H9 (cell line): ENCODE results near the gene HECTD1. TPM values are rescaled to one million over a fixed set of nuclear protein-coding genes. Genes with fewer than 3 reads are reported as not detected.
A peak's percentile ranks its signal among the peaks of the same experiment; 100 is the strongest.

ENCODE experiments used
- DNase-seq: peaks from one replicate; pipeline ENCODE4 v3.0.0-alpha.2; 2017
- H2AFZ ChIP-seq: one replicate; pipeline ENCODE4 v1.6.1; 2013; ENCODE audit warnings: mild to moderate bottlenecking, low read length, control low read depth, moderate library complexity
- H2AK5ac ChIP-seq: 2 replicates; pipeline ENCODE4 v1.6.1; 2013; ENCODE audit warnings: low read length, control low read depth, mixed read lengths; ENCODE audit not compliant: insufficient read length
- H2BK120ac ChIP-seq: one replicate; pipeline ENCODE4 v1.6.1; 2013; ENCODE audit warnings: low read depth, mild to moderate bottlenecking, low read length, control low read depth, inconsistent platforms; ENCODE audit not compliant: poor library complexity, severe bottlenecking
- H2BK12ac ChIP-seq: 2 replicates; pipeline ENCODE4 v1.6.1; 2013; ENCODE audit warnings: low read length, control low read depth, mixed read lengths, low read depth; ENCODE audit not compliant: insufficient read length
- H2BK15ac ChIP-seq: 2 replicates; pipeline ENCODE4 v1.6.1; 2013; ENCODE audit warnings: low read depth, low read length, control low read depth
- H2BK20ac ChIP-seq: one replicate; pipeline ENCODE4 v1.6.1; 2013; ENCODE audit warnings: low read depth, mild to moderate bottlenecking, low read length, control low read depth, inconsistent platforms; ENCODE audit not compliant: poor library complexity, severe bottlenecking
- H2BK5ac ChIP-seq: 2 replicates; pipeline ENCODE4 v1.6.1; 2013; ENCODE audit warnings: low read length, control low read depth, mixed read lengths; ENCODE audit not compliant: insufficient read length
- H3K14ac ChIP-seq: 2 replicates; pipeline ENCODE4 v1.6.1; 2013; ENCODE audit warnings: low read length, control low read depth; ENCODE audit not compliant: insufficient read depth
- H3K18ac ChIP-seq: 2 replicates; pipeline ENCODE4 v1.6.1; 2013; ENCODE audit warnings: low read depth, mild to moderate bottlenecking, mixed read lengths, low read length, control low read depth; ENCODE audit not compliant: insufficient read length
- H3K23ac ChIP-seq: 2 replicates; pipeline ENCODE4 v1.6.1; 2013; ENCODE audit warnings: low read length, control low read depth, mixed read lengths, low read depth; ENCODE audit not compliant: insufficient read length
- H3K23me2 ChIP-seq: 2 replicates; pipeline ENCODE4 v1.6.1; 2013; ENCODE audit warnings: low read depth, mild to moderate bottlenecking, mixed read lengths, low read length, control low read depth; ENCODE audit not compliant: insufficient read length, poor library complexity, severe bottlenecking
- H3K27ac ChIP-seq: 2 replicates; pipeline ENCODE4 v1.5.1; 2013; ENCODE audit warnings: low read length, control low read depth, mixed read lengths, low read depth; ENCODE audit not compliant: insufficient read length
- H3K27me3 ChIP-seq: 2 replicates; pipeline ENCODE4 v1.6.1; 2013; ENCODE audit warnings: low read length, control low read depth, inconsistent platforms; ENCODE audit not compliant: insufficient read depth
- H3K4ac ChIP-seq: 2 replicates; pipeline ENCODE4 v1.6.1; 2013; ENCODE audit warnings: low read depth, mild to moderate bottlenecking, control low read depth, inconsistent platforms, low read length, moderate library complexity
- H3K4me1 ChIP-seq: 2 replicates; pipeline ENCODE4 v1.6.1; 2013; ENCODE audit warnings: low read length, control low read depth, inconsistent platforms; ENCODE audit not compliant: insufficient read depth
- H3K4me2 ChIP-seq: 2 replicates; pipeline ENCODE4 v1.6.1; 2013; ENCODE audit warnings: low read length, control low read depth, mixed read lengths; ENCODE audit not compliant: insufficient read length, insufficient read depth
- H3K56ac ChIP-seq: 2 replicates; pipeline ENCODE4 v1.6.1; 2013; ENCODE audit warnings: low read depth, mild to moderate bottlenecking, mixed read lengths, low read length, control low read depth; ENCODE audit not compliant: insufficient read length
- H3K79me1 ChIP-seq: 2 replicates; pipeline ENCODE4 v1.6.1; 2013; ENCODE audit warnings: low read depth, mild to moderate bottlenecking, moderate library complexity, low read length, control low read depth, inconsistent platforms; ENCODE audit not compliant: insufficient read depth, poor library complexity, severe bottlenecking
- H3K79me2 ChIP-seq: 2 replicates; pipeline ENCODE4 v1.6.1; 2013; ENCODE audit warnings: low read length, control low read depth, inconsistent platforms; ENCODE audit not compliant: insufficient read depth
- H3K9ac ChIP-seq: 2 replicates; pipeline ENCODE4 v1.6.1; 2013; ENCODE audit warnings: low read length, control low read depth, mixed read lengths; ENCODE audit not compliant: insufficient read length; ENCODE audit errors: extremely low read depth
- H3K9me3 ChIP-seq: one replicate; pipeline ENCODE4 v1.6.1; 2013; ENCODE audit warnings: low read depth, low read length, inconsistent platforms; ENCODE audit not compliant: control insufficient read depth
- H3T11ph ChIP-seq: one replicate; pipeline ENCODE4 v1.6.1; 2013; ENCODE audit warnings: mild to moderate bottlenecking, low read length, control low read depth, inconsistent platforms
- H4K20me1 ChIP-seq: one replicate; pipeline ENCODE4 v1.6.1; 2013; ENCODE audit not compliant: control insufficient read depth, insufficient read length, insufficient read depth
- H4K5ac ChIP-seq: 2 replicates; pipeline ENCODE4 v1.6.1; 2013; ENCODE audit warnings: low read depth, mild to moderate bottlenecking, mixed read lengths, low read length, control low read depth; ENCODE audit not compliant: insufficient read length
- H4K8ac ChIP-seq: replicated peaks from 2 replicates; pipeline ENCODE4 v1.6.1; 2013; ENCODE audit warnings: low read length, control low read depth, mixed read lengths, low read depth; ENCODE audit not compliant: insufficient read length
- H4K91ac ChIP-seq: 2 replicates; pipeline ENCODE4 v1.6.1; 2013; ENCODE audit warnings: low read depth, mild to moderate bottlenecking, moderate library complexity, mixed read lengths, low read length, control low read depth; ENCODE audit not compliant: insufficient read length
- H3K27ac Mint-ChIP-seq, 3 experiments: 2 replicates in 2 of 3; 3 replicates in 1 of 3; pipeline ENCODE4 v1.8.0; 2020 to 2021; ENCODE audit warnings: mixed read lengths in 3 of 3, mild to moderate bottlenecking in 1 of 3, moderate library complexity in 1 of 3
- H3K27me3 Mint-ChIP-seq: 2 replicates; pipeline ENCODE4 v1.8.0; 2021; ENCODE audit warnings: low read depth, mild to moderate bottlenecking, moderate library complexity, mixed read lengths
- H3K36me3 Mint-ChIP-seq, 3 experiments: 2 replicates in 2 of 3; 3 replicates in 1 of 3; pipeline ENCODE4 v1.8.0; 2020 to 2021; ENCODE audit warnings: low read depth in 3 of 3, mixed read lengths in 3 of 3; ENCODE audit not compliant: insufficient read depth in 1 of 3
- H3K4me1 Mint-ChIP-seq, 2 experiments: 2 replicates each; pipeline ENCODE4 v1.8.0; 2020; ENCODE audit warnings: mixed read lengths in 2 of 2
- H3K4me3 Mint-ChIP-seq, 2 experiments: 2 replicates in 1 of 2; 3 replicates in 1 of 2; pipeline ENCODE4 v1.8.0; 2020 to 2021; ENCODE audit warnings: mild to moderate bottlenecking in 2 of 2, mixed read lengths in 2 of 2, moderate library complexity in 1 of 2
- H3K9me3 Mint-ChIP-seq, 2 experiments: 2 replicates in 1 of 2; 3 replicates in 1 of 2; pipeline ENCODE4 v1.8.0; 2020; ENCODE audit warnings: mild to moderate bottlenecking in 2 of 2, mixed read lengths in 2 of 2, moderate library complexity in 1 of 2
- CTCF ChIP-seq: fragments of 200-600 bp; sonication (generic); conservative IDR thresholded peaks from 3 replicates; pipeline ENCODE4 v1.8.0; 2021; ENCODE audit warnings: antibody characterized with exemption, mild to moderate bottlenecking
- WGBS: extraction: QIAGEN DNeasy Blood & Tissue Kit; methylation state at CpG from one replicate; pipeline ENCODE4 v1.1.7; 2013; ENCODE audit warnings: missing lambda C conversion rate, low lambda C conversion rate, mixed read lengths; ENCODE audit not compliant: insufficient read length; ENCODE audit errors: extremely low coverage; 5-methylcytosine and 5-hydroxymethylcytosine counted together
- total RNA-seq: library from RNA; stranded (reverse); gene quantifications from 2 replicates; pipeline ENCODE4 v1.2.1, GENCODE V29; 2021

Gene HECTD1
- total RNA-seq, 1 experiment from 2014 or later: 135 TPM

- no peak overlapping the region for H3K23ac ChIP-seq
- no peak overlapping the region for H2BK20ac ChIP-seq
- H3K9me3 ChIP-seq: no peaks in the 10 kb centered on the region
- H3K4me1 Mint-ChIP-seq: no peaks in the 10 kb centered on the region
- no peak for DNase-seq
- no peak for TF ChIP-seq CTCF
- no peaks in the 10 kb centered on the region for H3K9me3 Mint-ChIP-seq
- H3K56ac ChIP-seq: no peak overlapping the region
- H4K20me1 ChIP-seq: no peaks in the 10 kb centered on the region
- no peak overlapping the region for H4K91ac ChIP-seq
- no peak overlapping the region for H2BK120ac ChIP-seq
- H3K4me3 Mint-ChIP-seq: no peak overlapping the region
- H3K4me1 ChIP-seq: no peaks in the 10 kb centered on the region
- H2BK5ac ChIP-seq: no peak overlapping the region
- H3K23me2 ChIP-seq: no peaks in the 10 kb centered on the region
- no peak overlapping the region for H2AK5ac ChIP-seq
- no peak overlapping the region for H4K8ac ChIP-seq
- no peak overlapping the region for H2AFZ ChIP-seq
- H2BK12ac ChIP-seq: no peak overlapping the region
- no peak overlapping the region for H3K4me2 ChIP-seq
- H3K79me2 ChIP-seq: no peaks in the 10 kb centered on the region
- H3K27me3 ChIP-seq: no peaks in the 10 kb centered on the region
- H3K14ac ChIP-seq: no peak overlapping the region
- no peaks in the 10 kb centered on the region for H3K27me3 Mint-ChIP-seq
- peak overlapping the region in 2 of 3 experiments; percentile 2 to 29; a peak in 3 of 7 replicates for H3K27ac Mint-ChIP-seq
- H3T11ph ChIP-seq: no peak overlapping the region
- WGBS: no CpG with 5 or more reads among the region's 7 CpGs
- peaks cover 0 to 4% (median 0%) of the 10 kb centered on the region in 3 experiments; a peak in 1 of 7 replicates for H3K36me3 Mint-ChIP-seq
- no peak overlapping the region for H4K5ac ChIP-seq
- no peak overlapping the region for H2BK15ac ChIP-seq
- H3K18ac ChIP-seq: no peak overlapping the region
- no peaks in the 10 kb centered on the region for H3K79me1 ChIP-seq
- no peak overlapping the region for H3K27ac ChIP-seq
- H3K4ac ChIP-seq: no peak overlapping the region
- H3K9ac ChIP-seq: no peak overlapping the region
These were observed 156.6 kb downstream of the HECTD1 start for GRCh38 chr14:31051023-31051422.

Other genes with a start within 250 kb of the HECTD1 start
- gene AP4S1, start 182.1 kb downstream of the HECTD1 start, total RNA-seq: 11.3 and 13.7 TPM in 2 replicates
- 49.5 and 52.1 TPM in 2 replicates for gene STRN3, start 181.4 kb downstream of the HECTD1 start, total RNA-seq
- 21.2 and 23.9 TPM in 2 replicates for gene HEATR5A, start 212.8 kb upstream of the HECTD1 start, total RNA-seq
- 14.8 and 15.6 TPM in 2 replicates for gene DTD2, start 249.7 kb upstream of the HECTD1 start, total RNA-seq